Smooth muscle cell (in vitro differentiated cells): Measurements from ENCODE around the gene BEGAIN. TPM values are rescaled to one million over a fixed set of nuclear protein-coding genes. Genes with fewer than 3 reads are reported as not detected.

ENCODE experiments used
- DNase-seq: peaks from one replicate; lab custom pipeline; 2025; ENCODE audit not compliant: unreplicated experiment; lab: John Stamatoyannopoulos, UW
- H2AFZ ChIP-seq: fragments of 200-600 bp; sonication (generic); 2 replicates; pipeline ENCODE4 v1.6.0; 2016; ENCODE audit warnings: antibody characterized with exemption, low read depth, mild to moderate bottlenecking
- H3F3A ChIP-seq: fragments of 200-600 bp; sonication (generic); 2 replicates; pipeline ENCODE4 v1.6.0; 2017; ENCODE audit warnings: antibody characterized with exemption, low read depth
- H3K27ac ChIP-seq: fragments of 200-600 bp; sonication (generic); 2 replicates; pipeline ENCODE4 v1.5.1; 2016; ENCODE audit warnings: low read depth, mild to moderate bottlenecking
- H3K27me3 ChIP-seq: fragments of 200-600 bp; sonication (generic); 2 replicates; pipeline ENCODE4 v1.6.1; 2016; ENCODE audit warnings: low read depth, mild to moderate bottlenecking
- H3K36me3 ChIP-seq: fragments of 200-600 bp; sonication (generic); 2 replicates; pipeline ENCODE4 v1.5.1; 2016; ENCODE audit warnings: low read depth
- H3K4me1 ChIP-seq: fragments of 200-600 bp; sonication (generic); 2 replicates; pipeline ENCODE4 v1.5.1; 2016; ENCODE audit warnings: low read depth
- H3K4me2 ChIP-seq: fragments of 200-600 bp; sonication (generic); 2 replicates; pipeline ENCODE4 v1.6.0; 2016; ENCODE audit warnings: mild to moderate bottlenecking
- H3K4me3 ChIP-seq: fragments of 200-600 bp; sonication (generic); 2 replicates; pipeline ENCODE4 v1.5.1; 2016; ENCODE audit warnings: mild to moderate bottlenecking
- H3K79me2 ChIP-seq: fragments of 200-600 bp; sonication (generic); 2 replicates; pipeline ENCODE4 v1.6.0; 2016; ENCODE audit warnings: low read depth, mild to moderate bottlenecking
- H3K9ac ChIP-seq: fragments of 200-600 bp; sonication (generic); 2 replicates; pipeline ENCODE4 v1.6.0; 2016; ENCODE audit warnings: low read depth
- H3K9me3 ChIP-seq: fragments of 200-600 bp; sonication (generic); replicated peaks from 2 replicates; pipeline ENCODE4 v1.5.1; 2016; ENCODE audit warnings: low read depth
- H4K20me1 ChIP-seq: fragments of 200-600 bp; sonication (generic); 2 replicates; pipeline ENCODE4 v1.6.0; 2016; ENCODE audit warnings: low read depth
- WGBS: methylation state at CpG from one replicate; pipeline ENCODE4 v1.1.7; 2016; ENCODE audit warnings: low lambda C conversion rate; 5-methylcytosine and 5-hydroxymethylcytosine counted together
- polyA plus RNA-seq: library from polyadenylated mRNA; unstranded; fragments of >200 nt; fragmentation: Nextera tagmentation; extraction: Ambion mirVana; gene quantifications from 2 replicates; pipeline ENCODE4 v1.2.1, GENCODE V29; 2016
- total RNA-seq: library from RNA; depleted of rRNA; stranded (reverse); fragments of >200 nt; gene quantifications from 2 replicates; pipeline ENCODE4 v1.2.3, GENCODE V29; 2014
- TF ChIP-seq, protein P1 (sequence below): fragments of 200-600 bp; sonication (generic); IDR thresholded peaks from 2 replicates; pipeline ENCODE4 v1.5.1; 2017; ENCODE audit warnings: borderline replicate concordance, mild to moderate bottlenecking, antibody characterized with exemption; ENCODE audit not compliant: insufficient read depth, poor library complexity, severe bottlenecking

The BEGAIN gene
- total and polyA plus RNA-seq, 2 experiments from 2014 or later, result 4.7 to 11.7 TPM

DNA sequence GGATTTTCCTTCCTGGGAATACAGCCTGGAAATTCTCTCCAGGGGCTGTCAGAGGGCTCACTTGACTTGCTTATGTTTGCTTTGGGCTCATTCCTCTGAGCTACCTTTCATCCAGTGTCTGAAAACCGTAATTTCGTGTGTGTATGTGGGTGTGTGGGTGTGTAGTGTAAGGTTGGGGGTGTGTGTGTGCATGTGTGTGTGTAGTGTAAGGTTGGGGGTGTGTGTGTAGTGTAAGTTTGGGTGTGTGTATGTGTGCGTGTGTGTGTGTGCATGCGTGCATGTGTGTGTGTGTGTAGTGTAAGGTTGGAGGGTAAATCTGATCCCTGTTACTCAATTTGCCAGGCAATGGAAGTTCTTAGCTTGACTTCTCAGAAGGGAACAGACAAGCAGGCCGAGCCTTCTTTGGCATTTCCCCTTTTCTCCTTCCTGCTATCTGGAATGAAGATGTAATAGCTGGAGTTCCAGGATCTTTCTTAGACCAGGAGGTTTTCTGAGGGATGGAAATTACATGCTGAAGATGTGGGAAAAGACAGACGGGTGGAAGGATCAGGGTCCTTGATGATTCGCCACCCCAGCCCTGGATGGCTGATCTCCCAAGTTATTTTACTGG, 15.5 kb upstream of the BEGAIN start:
- no peak for DNase-seq

DNA sequence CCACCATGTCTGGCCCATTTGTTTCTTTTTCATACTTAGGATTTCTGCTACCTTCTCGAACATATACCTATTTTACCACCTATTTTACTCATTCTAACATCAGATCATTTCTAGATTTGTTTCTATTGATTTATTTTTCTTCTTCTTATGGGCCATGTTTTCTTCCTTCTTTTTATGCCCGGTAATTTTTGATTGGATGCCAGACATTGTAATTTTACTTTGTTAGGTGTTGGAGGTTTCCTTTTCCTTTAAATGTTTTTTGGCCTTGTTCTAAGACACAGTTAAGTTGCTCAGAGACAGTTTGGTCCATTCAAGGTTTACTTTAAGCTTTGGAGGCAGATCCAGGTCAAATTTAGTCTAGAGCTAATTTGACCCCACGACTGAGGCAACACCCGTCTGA, 14.7 kb upstream of the BEGAIN start:
- Histone ChIP-seq H3K27ac (no peak overlapping the region), H3K27me3 (peaks cover 20% of the 10 kb centered on the region), H2AFZ (no peak overlapping the region), H4K20me1 (no peaks in the 10 kb centered on the region), H3K36me3 (no peaks in the 10 kb centered on the region), H3F3A (no peaks in the 10 kb centered on the region), H3K9me3 (no peaks in the 10 kb centered on the region), H3K79me2 (no peaks in the 10 kb centered on the region), H3K4me1 (peaks cover 10% of the 10 kb centered on the region), H3K4me3 (no peak overlapping the region), H3K9ac (no peak overlapping the region), H3K4me2 (no peak overlapping the region)
- WGBS, result 89% methylated on average over 4 of the region's 4 CpGs
- TF ChIP-seq, protein P1, sequence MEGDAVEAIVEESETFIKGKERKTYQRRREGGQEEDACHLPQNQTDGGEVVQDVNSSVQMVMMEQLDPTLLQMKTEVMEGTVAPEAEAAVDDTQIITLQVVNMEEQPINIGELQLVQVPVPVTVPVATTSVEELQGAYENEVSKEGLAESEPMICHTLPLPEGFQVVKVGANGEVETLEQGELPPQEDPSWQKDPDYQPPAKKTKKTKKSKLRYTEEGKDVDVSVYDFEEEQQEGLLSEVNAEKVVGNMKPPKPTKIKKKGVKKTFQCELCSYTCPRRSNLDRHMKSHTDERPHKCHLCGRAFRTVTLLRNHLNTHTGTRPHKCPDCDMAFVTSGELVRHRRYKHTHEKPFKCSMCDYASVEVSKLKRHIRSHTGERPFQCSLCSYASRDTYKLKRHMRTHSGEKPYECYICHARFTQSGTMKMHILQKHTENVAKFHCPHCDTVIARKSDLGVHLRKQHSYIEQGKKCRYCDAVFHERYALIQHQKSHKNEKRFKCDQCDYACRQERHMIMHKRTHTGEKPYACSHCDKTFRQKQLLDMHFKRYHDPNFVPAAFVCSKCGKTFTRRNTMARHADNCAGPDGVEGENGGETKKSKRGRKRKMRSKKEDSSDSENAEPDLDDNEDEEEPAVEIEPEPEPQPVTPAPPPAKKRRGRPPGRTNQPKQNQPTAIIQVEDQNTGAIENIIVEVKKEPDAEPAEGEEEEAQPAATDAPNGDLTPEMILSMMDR, result no peak
- no peak for DNase-seq

More for the DNA sequence above, 15.5 kb upstream of the BEGAIN start:
- Histone ChIP-seq H3K4me3 (no peak overlapping the region), H2AFZ (no peak overlapping the region), H3K4me2 (no peak overlapping the region), H4K20me1 (no peaks in the 10 kb centered on the region), H3K36me3 (no peaks in the 10 kb centered on the region), H3K9ac (no peak overlapping the region), H3K27ac (no peak overlapping the region), H3F3A (no peaks in the 10 kb centered on the region), H3K27me3 (peaks cover 16% of the 10 kb centered on the region), H3K79me2 (no peaks in the 10 kb centered on the region), H3K9me3 (no peaks in the 10 kb centered on the region), H3K4me1 (peaks cover 10% of the 10 kb centered on the region)
- TF ChIP-seq, protein P1, result no peak
- 71% methylated on average over 7 of the region's 7 CpGs for WGBS

DNA sequence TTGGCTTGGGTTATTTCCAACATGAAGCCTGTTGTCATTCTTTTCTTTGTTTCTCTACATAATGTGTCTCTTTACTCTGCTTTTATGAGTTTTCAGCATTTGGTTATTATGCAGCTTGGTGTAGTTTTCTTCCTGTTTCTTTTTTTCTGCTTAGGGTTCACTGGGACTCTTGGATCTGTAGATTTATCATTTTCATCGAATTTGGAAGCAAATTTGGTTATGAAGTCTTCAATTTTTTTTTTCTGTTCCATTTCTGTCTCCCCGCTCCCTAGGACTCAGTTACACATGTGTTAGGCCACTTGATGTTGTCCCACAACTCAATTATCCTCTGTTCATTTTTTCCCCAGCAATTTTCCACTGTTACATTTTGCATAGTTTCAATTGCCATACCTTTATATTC, 13.8 kb upstream of the BEGAIN start:
- TF ChIP-seq, protein P1, result no peak
- H3K4me3 ChIP-seq, result no peak overlapping the region
- no peaks in the 10 kb centered on the region for H3K9me3 ChIP-seq
- peaks cover 22% of the 10 kb centered on the region for H3K27me3 ChIP-seq
- H3K4me1 ChIP-seq, result peaks cover 7% of the 10 kb centered on the region
- H2AFZ ChIP-seq, result no peak overlapping the region
- H3K4me2 ChIP-seq, result no peak overlapping the region
- no peaks in the 10 kb centered on the region for H3K79me2 ChIP-seq
- WGBS, result 88% methylated on average over 2 of the region's 2 CpGs
- DNase-seq, result no peak
- H4K20me1 ChIP-seq, result no peaks in the 10 kb centered on the region
- H3K9ac ChIP-seq, result no peak overlapping the region
- H3F3A ChIP-seq, result no peaks in the 10 kb centered on the region
- no peaks in the 10 kb centered on the region for H3K36me3 ChIP-seq
- H3K27ac ChIP-seq, result no peak overlapping the region

DNA sequence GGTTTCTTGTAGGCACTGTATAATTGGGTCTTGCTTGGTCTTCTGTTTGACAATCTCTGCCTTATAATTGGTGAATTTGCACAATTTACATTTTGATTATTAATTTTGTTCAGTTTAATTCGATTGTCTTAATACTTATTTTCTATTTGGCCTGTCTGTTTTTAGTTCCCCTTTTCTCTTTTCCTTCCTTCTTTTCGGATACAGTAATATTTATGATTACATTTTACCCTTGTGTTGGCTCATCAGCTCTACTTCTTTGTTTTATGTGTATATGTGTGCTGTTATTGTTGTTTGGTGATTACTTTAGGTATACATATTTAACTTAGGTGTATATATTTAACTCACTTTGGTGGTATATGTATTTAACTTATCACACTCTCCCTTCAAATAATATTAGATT, 12.8 kb upstream of the BEGAIN start:
- no peak overlapping the region for H3K4me3 ChIP-seq
- no peak overlapping the region for H3K27ac ChIP-seq
- H2AFZ ChIP-seq, result no peak overlapping the region
- no peak for DNase-seq
- 61% methylated on average over 2 of the region's 2 CpGs for WGBS
- H3K9ac ChIP-seq, result no peak overlapping the region
- TF ChIP-seq, protein P1, result no peak
- no peaks in the 10 kb centered on the region for H3K4me1 ChIP-seq
- H3K27me3 ChIP-seq, result peaks cover 22% of the 10 kb centered on the region
- no peaks in the 10 kb centered on the region for H3K9me3 ChIP-seq
- no peaks in the 10 kb centered on the region for H3K36me3 ChIP-seq
- no peak overlapping the region for H3K4me2 ChIP-seq
- no peaks in the 10 kb centered on the region for H3F3A ChIP-seq
- H4K20me1 ChIP-seq, result no peaks in the 10 kb centered on the region
- no peaks in the 10 kb centered on the region for H3K79me2 ChIP-seq
